Measurements from ENCODE around the gene OSBPL3.

The OSBPL3 gene

DNA sequence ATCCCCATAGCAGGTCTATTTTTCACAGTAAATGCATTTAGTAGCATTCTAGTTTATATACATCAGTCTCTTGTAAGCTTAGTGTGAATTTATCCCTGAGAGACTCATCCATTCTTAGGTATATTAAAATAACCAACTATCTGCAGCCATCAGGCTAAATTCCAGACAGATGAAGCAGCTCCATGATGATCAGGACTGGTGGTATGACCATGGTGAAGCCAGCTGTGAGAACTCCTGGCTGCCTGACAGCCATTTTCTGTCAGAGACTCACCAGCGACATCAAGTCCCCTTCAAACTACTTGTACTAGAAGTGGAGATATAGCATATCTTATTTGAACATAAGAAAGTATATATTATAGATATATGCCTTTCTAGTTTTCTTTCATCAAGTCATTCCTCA is 152.4 kb downstream of the OSBPL3 start:
- DNase-seq (ENCODE audit: low read depth in 2 of 2) = no peak

DNA sequence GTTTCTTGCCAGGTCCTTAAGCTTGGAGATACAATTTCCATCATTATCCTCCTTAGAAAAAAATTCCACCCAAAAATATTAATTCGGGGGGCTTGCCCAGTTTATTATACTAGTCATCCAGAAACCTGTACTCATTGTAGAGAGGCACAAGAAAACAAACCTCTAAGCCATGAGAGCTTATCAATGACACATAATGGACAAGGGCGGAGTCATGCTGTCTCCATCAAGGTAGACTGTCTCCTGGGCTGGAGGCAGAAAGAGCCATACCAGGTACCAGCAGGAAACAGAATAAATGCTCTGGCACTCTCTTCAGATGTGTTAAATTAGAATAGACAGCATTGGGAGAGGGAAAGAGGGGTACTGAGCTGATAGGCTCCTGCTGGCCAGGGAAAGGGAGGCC is 153.0 kb downstream of the OSBPL3 start:
- no peak for DNase-seq (ENCODE audit: low read depth in 2 of 2)

DNA sequence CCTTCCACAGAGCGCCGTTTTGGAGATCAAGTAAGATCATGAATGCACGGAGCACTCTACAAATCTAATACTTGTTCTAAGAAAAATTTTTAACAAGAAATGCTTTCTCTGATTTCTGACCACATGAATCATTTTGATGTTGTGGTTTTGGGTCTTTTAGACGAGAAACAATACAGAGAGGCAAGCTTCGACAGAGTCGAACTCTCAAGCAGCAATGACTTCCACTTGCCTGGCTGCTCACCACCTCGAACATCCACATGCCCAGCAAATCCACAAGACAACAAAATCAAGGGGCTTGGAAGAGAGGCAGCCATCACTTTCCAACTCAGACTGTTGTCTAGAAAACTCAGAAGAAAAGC is 153.3 kb downstream of the OSBPL3 start:
- DNase-seq (ENCODE audit: low read depth in 2 of 2) = no peak

DNA sequence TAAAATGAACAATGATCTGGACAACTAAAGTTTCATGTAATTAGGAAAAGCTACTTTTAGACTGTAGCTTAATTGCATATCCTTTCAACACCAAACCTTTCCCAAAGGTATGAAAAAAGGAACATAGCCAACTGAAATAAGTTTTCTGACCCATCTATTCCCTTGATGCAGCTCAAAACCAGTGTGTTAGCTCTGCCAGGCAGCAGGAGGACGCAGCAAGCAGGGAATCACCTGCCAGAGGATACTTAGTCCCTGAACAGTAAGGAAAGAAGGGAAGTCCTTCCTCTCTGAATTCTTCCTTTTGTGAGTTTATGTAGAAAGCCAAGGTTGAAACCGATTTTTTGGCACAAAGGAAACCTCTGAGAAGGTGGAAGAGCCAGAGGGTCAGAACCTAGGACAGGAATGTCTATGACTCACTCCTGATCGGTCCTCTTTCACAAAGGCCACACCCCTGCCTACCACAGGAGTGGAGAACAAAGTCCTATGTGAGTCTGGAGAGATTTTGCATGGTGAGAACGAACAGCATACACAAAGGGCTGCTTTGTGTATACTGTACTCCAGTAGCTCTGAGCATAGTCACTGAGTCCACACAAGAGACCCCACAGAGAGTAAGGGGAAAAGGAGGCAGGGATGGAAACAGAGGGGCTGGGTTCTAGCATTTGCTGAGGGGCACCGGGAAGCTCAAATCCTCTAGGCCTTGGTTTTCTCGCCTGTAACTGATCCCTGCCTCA is 153.9 kb downstream of the OSBPL3 start:
- DNase-seq (ENCODE audit: low read depth in 2 of 2) = no peak

DNA sequence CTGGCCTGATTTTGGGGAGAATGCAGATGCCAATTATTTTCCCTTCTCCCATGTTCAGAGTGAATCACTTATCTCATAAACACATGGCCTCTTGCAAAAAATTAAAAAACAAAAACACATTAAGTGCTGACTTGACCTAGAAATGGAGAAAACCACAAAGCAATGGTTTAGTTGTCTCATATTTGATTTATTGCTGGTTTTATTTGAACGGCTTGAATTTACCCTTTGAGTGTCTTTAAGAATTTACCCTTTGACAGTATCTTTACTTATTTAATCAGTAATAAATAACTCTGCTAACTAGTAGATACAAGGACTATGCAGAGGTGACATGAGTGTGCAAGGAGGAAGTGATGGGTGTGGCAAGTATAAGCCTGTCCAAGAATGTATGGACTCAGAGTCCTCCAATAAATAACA is 154.6 kb downstream of the OSBPL3 start:
- DNase-seq (ENCODE audit: low read depth in 2 of 2) = no peak

DNA sequence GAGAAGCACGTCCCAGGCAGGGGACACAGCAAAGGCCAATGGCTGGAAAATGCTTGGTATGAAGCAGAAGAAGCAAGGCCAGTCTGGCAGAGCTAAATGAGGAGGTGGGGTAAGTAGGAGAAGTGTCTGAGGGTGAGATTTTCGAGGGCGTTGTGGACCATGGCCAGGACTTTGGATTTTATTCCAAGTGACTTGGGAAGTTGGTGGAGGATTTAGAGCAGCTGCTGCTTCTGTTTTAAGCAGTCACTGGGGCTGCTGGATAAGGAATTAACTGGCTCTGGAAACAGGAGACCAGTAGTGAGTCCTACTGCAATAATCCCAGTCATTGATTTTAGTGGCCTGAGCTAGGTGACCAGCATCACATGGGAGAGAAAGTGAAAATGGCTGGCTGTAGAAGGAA is 155.1 kb downstream of the OSBPL3 start:
- no peak for DNase-seq (ENCODE audit: low read depth in 2 of 2)

DNA sequence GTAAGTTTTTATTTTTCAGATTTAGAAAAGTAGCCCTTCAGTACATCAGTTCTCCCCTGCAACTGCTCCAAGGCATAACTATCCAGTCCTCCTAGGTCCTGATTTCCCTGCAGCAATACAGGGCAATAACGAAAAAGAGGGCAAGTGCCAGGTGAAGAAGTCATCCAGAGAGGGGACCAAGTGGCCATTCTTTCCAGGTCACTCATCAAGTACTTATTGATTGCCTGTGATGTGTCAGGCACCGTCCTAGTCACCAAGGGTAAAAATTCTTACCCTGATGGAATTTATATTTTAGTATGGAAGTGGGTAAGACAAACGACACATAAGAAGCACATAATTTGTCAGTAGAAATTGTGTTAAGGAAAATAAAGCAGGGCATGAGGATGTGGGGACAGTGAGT is 155.6 kb downstream of the OSBPL3 start:
- DNase-seq (ENCODE audit: low read depth in 2 of 2) = no peak

DNA sequence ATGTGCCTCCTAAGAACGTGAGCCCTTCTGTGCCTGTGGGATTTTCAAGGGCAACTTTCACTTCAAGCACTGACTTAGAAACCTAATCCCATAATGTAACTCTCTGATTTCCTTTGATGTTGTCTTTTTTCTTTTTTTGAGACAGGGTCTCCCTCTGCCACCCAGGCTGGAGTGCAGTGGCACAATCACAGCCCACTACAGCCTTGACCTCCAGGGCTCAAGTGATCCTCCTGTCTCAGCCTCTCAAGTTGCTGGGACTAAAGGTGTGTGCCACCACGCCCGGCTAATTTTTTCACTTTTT is 158.3 kb downstream of the OSBPL3 start:
- no peak for DNase-seq (ENCODE audit: low read depth in 2 of 2)

DNA sequence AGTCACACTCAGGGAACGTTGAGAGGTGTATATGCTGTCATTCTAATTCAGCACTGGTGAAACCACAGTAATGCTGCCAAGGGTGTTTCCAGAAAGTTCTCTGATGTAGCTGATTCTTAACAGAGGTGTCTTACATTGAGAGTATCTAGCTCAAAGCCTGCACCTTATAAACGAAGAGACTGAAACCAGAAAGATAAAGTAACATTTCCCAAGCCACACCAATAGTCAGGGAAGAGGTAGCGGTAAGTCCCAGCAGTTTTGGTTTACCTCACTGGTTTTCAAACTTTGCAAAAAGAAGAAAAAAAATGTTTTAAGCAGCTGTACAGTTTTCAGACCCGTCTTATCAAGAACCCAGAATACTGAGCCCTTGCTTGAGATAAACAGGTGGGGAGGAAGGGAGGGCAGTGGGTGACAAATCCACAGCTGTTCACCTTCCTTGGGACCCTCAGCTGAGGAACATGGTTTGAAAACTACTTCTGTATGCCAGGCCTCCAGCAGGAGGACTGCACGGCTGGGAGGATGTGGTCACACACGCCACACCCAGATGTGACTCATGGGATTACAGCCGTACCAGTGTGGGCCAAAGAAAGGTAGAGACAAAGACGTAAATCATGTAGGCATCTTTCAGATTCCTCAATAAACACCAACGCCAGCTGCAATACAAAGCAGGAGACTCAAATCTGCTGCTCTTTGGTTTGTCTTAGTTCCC is 158.8 kb downstream of the OSBPL3 start:
- peak; percentile 62 to 69 for DNase-seq (ENCODE audit: low read depth in 2 of 2)

DNA sequence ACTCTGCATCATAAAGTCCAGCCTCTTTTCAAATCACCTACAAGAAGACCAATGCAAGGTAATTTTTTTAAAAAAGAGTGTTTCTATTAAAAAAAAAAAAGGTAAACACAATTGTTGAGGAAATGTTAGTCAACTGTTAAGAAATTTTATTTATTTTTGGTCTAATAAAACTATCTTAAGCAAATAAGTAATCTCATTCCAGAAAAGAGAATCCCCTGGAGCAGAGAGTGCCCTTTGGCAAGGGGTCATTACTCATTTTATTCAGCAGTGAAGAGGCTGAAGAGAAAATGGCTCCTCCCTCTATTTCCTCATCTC is 159.3 kb downstream of the OSBPL3 start:
- no peak for DNase-seq (ENCODE audit: low read depth in 2 of 2)

DNA sequence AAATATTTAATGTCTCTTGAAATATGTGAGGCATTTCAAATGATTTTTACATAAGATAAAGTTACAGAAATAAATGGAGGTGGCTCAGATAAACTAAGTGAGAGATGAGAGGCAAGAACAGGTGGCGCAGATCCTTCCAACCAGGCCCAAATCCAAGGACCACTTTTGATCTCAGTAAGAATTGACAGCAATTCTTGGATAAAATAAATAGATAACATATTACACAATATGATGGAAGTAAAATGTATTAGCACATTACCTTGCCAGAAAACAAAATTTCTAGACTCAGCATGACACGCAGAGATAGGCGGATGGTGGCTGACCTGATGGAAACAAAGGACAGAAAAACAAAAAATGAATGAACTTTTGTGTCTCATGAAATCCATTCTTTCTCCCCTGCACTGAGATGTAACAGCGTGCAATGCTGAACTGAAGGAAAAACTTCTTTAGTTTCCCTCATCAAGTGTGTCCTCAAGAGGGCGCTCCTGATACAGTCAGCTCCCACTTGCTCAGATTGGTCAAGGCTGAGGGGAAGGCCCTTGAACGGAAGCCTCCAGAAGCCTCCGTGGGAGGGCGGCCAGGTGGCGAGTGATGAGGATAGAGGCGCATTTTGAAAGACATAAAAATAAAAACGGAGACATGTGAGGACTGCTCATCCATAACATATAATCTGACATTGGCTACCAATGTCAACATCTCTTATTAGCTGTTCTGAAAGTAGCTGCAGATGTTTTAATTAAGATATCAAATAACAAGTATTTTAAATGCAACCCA is 159.9 kb downstream of the OSBPL3 start:
- DNase-seq (ENCODE audit: low read depth in 2 of 2) = peak; percentile 54 to 58

DNA sequence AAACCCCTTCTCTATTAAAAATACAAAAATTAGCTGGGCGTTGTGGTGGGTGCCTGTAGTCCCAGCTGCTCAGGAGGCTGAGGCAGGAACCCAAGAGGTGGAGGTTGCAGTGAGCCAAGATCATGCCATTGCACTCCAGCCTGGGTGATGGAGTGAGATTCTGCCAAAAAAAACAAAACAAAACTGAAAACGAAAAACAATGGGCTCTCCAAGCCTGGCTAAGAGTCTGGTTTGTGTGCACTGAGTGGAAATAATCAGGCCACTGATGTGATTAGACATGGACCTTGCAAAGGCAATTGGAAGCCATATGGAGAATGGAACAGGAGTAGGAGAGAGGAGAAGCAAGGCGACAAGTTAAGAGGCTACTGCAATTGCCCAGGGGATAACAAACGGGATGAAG is 162.6 kb downstream of the OSBPL3 start:
- DNase-seq (ENCODE audit: low read depth in 2 of 2) = no peak

DNA sequence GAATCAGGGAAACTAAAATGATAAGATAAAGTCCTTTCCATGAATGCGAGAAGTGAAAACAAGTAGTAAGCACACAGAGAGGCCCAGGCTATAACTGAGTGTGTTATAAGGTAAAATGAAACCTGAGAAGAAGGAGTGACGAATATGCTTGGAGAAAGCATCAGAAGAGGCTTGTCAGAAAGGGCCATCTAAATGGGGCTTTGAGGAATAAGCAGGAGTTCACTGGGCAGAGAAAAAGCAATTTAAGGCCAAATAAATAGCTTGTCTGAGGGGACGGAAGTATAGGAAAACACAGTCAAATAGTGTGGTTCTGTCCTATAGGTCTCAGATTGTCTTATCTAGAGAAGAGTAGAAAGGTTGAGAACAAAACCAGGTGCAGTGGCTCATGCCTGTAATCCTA is 163.1 kb downstream of the OSBPL3 start:
- no peak for DNase-seq (ENCODE audit: low read depth in 2 of 2)

DNA sequence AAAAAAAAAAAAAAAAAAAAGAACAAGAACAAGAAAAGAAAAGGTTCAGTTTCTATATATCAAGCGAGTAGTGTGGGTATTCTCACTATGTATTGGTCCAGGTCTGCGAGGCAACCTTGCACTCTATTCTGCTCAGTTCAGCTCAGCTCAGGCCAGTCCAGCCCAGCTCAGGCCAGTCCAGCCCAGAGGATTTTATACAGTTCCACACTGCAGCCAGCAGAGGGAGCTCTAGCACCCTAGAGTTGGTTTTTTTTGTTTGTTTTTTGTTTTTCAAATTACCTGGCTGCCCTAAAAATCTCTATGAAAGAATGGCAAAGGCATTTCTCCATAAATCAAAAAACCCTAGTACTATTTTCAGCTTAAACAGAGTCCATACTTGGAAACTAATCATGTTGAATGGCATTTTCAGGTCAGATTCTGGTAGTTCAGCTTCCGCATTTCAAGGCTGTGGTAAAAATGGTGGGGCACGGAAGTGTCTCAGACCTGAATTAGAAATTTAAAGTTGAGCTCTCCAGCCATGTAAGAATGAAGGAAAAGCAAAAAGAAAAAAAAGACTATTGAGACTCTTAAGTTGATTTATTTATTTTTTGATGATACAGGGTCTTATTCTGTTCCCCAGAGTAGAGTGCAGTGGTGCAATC is 167.6 kb downstream of the OSBPL3 start:
- peak in 1 of 2 donors; percentile 10 for DNase-seq (ENCODE audit: low read depth in 2 of 2)

DNA sequence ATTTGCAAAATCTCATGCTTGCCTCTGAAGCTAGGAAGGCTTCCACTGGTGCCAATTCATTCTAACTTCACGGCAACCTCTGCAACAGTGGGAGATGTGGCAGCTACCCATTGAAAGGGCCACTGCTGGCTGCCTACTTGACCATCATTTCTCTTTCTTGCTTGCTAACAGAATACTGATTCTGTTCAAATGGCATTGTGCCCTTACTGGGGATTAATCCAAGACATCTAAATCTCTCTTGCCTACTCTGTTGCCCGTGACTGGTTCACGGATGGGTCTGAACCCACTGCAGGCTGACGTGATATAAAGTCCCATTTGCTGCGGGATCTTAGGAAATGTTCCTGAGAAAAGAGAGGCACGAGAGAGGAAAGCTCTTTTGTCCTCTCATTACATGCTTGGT is 171.5 kb downstream of the OSBPL3 start:
- no peak for DNase-seq (ENCODE audit: low read depth in 2 of 2)

DNA sequence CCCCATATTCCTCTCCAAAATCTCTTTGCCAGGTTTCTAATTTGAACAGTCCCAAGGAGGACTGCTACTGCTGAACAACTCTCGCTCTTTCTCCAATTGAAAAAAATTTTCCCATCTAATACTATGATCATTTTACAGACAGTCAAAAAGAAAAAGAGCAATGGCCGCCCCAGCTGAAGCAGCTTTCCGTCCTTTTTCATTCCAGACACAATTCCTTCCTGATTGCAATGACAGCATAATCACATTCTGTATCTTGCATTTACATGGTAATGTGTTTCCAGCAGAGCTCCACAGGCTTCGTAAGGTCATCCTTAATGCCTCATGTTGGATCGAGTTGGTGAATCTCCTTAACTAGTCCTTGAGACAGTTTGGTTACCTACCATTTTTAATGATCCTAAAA is 177.7 kb downstream of the OSBPL3 start:
- no peak for DNase-seq (ENCODE audit: low read depth in 2 of 2)

DNA sequence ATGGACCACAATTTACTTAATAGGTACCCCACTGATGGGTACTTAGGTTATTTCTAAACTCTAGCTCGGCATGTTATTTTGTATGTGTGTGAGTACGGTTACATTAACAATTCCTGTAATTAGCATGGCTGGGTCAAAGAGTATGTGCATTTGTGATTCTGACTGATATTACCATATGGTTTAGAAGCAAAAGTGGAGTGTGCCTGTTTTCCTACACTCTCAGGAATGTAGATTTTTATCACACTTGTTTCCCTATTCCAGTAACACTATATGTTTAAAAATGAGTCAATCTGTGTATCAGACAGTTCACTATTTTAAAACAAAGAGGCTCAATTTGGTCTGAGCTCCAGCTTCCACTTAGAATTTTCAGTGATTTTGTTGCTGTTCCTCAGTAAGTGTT is 178.1 kb downstream of the OSBPL3 start:
- no peak for DNase-seq (ENCODE audit: low read depth in 2 of 2)

DNA sequence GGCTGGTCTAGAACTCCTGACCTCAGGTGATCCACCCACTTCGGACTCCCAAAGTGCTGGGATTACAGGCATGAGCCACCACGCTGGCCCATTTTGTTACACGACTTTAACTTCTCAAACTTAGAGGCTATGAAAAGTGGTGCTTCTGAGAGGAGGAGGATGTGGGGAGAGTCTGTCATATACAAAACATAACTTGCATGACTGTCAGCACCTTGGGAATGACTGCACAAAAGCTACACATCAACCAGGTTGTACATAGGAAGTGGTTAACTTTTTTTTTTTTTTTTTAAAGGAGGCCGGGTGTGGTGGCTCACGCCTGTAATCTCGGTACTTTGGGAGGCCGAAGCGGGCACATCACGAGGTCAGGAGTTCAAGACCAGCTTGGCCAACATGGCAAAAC is 179.3 kb downstream of the OSBPL3 start:
- DNase-seq (ENCODE audit: low read depth in 2 of 2) = no peak

DNA sequence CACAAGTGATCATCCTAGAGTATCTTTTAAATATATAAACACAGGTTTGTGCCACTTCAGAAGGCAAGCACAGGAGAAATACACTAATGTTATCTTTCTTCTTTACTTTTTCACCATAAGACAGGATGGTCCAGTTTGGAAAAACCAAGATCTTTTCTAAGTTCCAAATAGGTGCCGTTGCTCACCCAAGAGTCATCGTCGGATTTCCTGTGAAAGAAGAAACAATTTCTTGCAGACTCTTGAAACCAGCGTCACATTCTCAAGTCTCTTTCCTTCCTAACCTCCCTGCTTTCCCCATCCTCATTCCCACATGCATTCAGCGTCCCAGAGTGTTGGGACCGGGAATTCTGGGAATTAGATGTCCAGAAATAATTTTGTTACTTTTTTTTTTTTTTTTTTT is 179.9 kb downstream of the OSBPL3 start:
- DNase-seq (ENCODE audit: low read depth in 2 of 2) = no peak

DNA sequence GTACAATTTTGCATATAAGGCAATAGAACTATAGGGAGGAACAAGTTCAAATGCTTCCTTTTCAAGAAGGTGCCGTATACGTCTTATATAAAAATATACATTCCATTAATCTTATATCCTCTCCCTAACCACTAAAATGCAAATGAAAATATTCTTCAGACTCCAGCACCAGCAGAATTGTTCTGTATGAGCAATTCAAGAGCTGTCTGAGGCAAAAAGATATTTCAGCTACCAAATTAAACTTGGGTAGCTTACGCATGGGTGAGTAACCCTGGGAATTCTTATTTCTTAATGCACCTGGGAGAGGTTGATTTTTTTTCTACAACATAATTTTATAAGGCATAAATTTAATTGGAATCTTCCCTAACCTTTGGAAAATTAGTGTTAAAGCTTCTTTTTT is 180.5 kb downstream of the OSBPL3 start:
- DNase-seq (ENCODE audit: low read depth in 2 of 2) = no peak

DNA sequence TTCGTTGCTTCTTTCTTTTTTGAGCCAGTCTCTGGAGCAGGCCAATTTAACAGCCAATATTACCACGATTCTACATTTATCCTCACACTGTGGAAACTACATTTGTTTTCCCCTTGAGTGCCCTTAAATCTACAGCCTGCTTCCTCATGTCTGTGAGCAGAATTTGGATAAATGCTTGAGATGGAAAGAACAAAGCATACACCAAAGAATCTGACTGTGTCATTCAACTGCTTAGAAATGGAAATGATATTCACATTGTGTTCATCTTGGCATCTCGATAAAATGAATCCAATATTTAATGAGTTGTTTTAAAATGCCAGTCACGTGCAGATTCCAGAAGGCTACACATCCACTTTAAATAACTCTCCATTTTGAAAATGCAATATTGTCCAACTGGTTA is 181.7 kb downstream of the OSBPL3 start:
- DNase-seq (ENCODE audit: low read depth in 2 of 2) = no peak

DNA sequence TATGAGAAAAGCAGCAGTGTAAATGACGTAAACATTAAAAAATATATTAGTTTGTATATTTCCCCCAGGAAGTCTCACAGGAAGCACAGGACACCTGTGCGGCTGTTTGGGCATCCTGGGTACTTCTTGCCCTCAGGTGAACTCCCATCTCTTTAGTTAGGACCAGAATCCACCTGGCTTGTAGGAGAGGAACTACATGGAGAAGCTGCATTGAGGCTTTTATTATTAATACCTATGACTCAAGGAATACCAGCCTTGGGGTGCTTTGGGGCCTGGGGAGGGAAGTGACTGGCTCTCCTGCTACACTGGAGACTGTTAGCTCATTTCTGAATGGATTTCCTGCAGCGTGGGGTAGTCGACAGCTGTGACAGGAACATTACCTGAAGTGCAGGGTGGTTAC is 182.7 kb downstream of the OSBPL3 start:
- no peak for DNase-seq (ENCODE audit: low read depth in 2 of 2)

DNA sequence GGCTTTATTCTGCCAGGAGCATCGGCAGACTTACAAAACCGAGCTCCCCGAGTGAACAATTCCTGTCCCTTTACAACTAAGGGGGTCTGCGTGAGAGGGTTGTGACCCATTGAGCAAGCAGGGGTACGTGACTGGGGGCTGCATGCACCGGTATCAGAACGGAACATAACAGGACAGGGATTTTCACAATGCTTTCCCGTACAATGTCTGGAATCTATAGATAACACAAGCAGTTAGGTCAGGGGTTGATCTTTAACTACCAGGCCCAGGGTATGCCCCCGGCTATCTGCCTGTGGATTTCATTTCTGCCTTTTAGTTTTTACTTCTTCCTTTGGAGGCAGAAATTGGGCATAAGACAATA is 184.6 kb downstream of the OSBPL3 start:
- DNase-seq (ENCODE audit: low read depth in 2 of 2) = no peak

All from stimulated activated CD8-positive, alpha-beta memory T cell treated with anti-CD3 and anti-CD28 coated beads, Interleukin-2, amount 100 ng/mL, for 48 hours (primary cell).